ENCODE results near the gene EFNA5. TPM values are rescaled to one million over a fixed set of nuclear protein-coding genes. Genes with fewer than 3 reads are reported as not detected.

The EFNA5 gene
- total and polyA plus RNA-seq, 2 experiments from 2014 or later = 7.5 to 10.1 TPM

- TF ChIP-seq ZNF462 (CRISPR knock-in tag; IDR thresholded peaks at IDR 0.05) = no peak
- no peak for TF ChIP-seq CREB1 (CRISPR knock-in tag; IDR thresholded peaks at IDR 0.05; ENCODE audit: low read depth)
- no peak for TF ChIP-seq STAT1 (IDR thresholded peaks at IDR 0.05; ENCODE audit: unreplicated experiment)
- TF ChIP-seq EZH2phosphoT487 (IDR thresholded peaks at IDR 0.05; ENCODE audit: unreplicated experiment) = no peak
- TF ChIP-seq POLR2AphosphoS5 (IDR thresholded peaks at IDR 0.05; ENCODE audit: low read depth) = no peak
- TF ChIP-seq ZNF114 (CRISPR knock-in tag; IDR thresholded peaks at IDR 0.05) = no peak
Measured at GRCh38 chr5:107330903-107331302, 339.8 kb downstream of the EFNA5 start (continued).

GRCh38 chr5:107329850-107330249 lies 340.9 kb downstream of the EFNA5 start:
- no peak overlapping the region for H3K4me3 Mint-ChIP-seq
- Histone ChIP-seq H3K4me3 (no peak overlapping the region), H3K9me2 (ENCODE audit: insufficient read depth) (no peaks in the 10 kb centered on the region), H4K20me1 (replicated peaks; ENCODE audit: insufficient read depth) (no peaks in the 10 kb centered on the region), H3F3A (replicated peaks; ENCODE audit: low read depth) (no peaks in the 10 kb centered on the region), H3K36me3 (ENCODE audit: insufficient read depth) (no peaks in the 10 kb centered on the region), H3K27ac (ENCODE audit: low read depth) (no peak overlapping the region), H3K27me3 (ENCODE audit: insufficient read depth) (no peaks in the 10 kb centered on the region), H3K4me2 (no peak overlapping the region), H2AFZ (no peak overlapping the region), H3K79me2 (replicated peaks; ENCODE audit: insufficient read depth) (no peaks in the 10 kb centered on the region), H3K4me1 (ENCODE audit: insufficient read depth) (no peaks in the 10 kb centered on the region)
- TF ChIP-seq POLR2AphosphoS5 (IDR thresholded peaks at IDR 0.05; ENCODE audit: low read depth) (no peak), NANOG (IDR thresholded peaks at IDR 0.05; ENCODE audit: borderline replicate concordance) (no peak), STAT1 (IDR thresholded peaks at IDR 0.05; ENCODE audit: unreplicated experiment) (no peak), REST (IDR thresholded peaks at IDR 0.05; ENCODE audit: unreplicated experiment) (no peak)
- H3K27ac Mint-ChIP-seq = no peak overlapping the region
- H3K4me1 Mint-ChIP-seq = peaks cover 6% of the 10 kb centered on the region; the same call in 2 of the 3 replicates
- DNase-seq (ENCODE audit: low spot score) (no peak), ATAC-seq (no peak)
- no peaks in the 10 kb centered on the region for H3K9me3 Mint-ChIP-seq
- no peaks in the 10 kb centered on the region for H3K36me3 Mint-ChIP-seq (ENCODE audit: low read depth)
- H3K27me3 Mint-ChIP-seq (ENCODE audit: insufficient read depth, low read depth, poor library complexity) = no peaks in the 10 kb centered on the region
